SK-N-SH (cell line): ENCODE data around the gene MTFP1.

Source experiments
- CTCF ChIP-seq: fragments of 200-600 bp; sonication (generic); IDR thresholded peaks from 2 replicates; pipeline ENCODE4 v1.6.1; 2017; ENCODE audit warnings: antibody characterized with exemption, mild to moderate bottlenecking, moderate library complexity
- EP300 ChIP-seq, 2 experiments: IDR thresholded peaks; 2 replicates each; pipeline versions ENCODE4 v1.4.0 to v1.6.1; 2012; ENCODE audit warnings: borderline replicate concordance in 1 of 2, low read depth in 1 of 2, low read length in 1 of 2
- FOXJ3 ChIP-seq: sonication (generic); formaldehyde crosslinking; IDR thresholded peaks from 2 replicates; pipeline ENCODE4 v1.5.1; 2020; ENCODE audit warnings: mild to moderate bottlenecking, missing genetic modification reagents
- FOXM1 ChIP-seq: IDR thresholded peaks from 2 replicates; pipeline ENCODE4 v1.4.0; 2012; ENCODE audit warnings: low read depth, mild to moderate bottlenecking
- MAX ChIP-seq: IDR thresholded peaks from 2 replicates; pipeline ENCODE4 v1.4.0; 2012; ENCODE audit warnings: low read depth
- POLR2AphosphoS5 ChIP-seq: IDR thresholded peaks from 2 replicates; pipeline ENCODE4 v1.6.1; 2012; ENCODE audit warnings: low read depth, low read length
- REST ChIP-seq: IDR thresholded peaks from 2 replicates; pipeline ENCODE4 v1.6.1; 2012; ENCODE audit warnings: mild to moderate bottlenecking, low read depth, low read length, moderate library complexity
- TAF1 ChIP-seq: IDR thresholded peaks from 2 replicates; pipeline ENCODE4 v1.6.1; 2012; ENCODE audit warnings: low read depth, mild to moderate bottlenecking, low read length, moderate library complexity, borderline replicate concordance
- TEAD4 ChIP-seq: IDR thresholded peaks from 2 replicates; pipeline ENCODE4 v1.4.0; 2012; ENCODE audit warnings: mild to moderate bottlenecking, borderline replicate concordance; ENCODE audit not compliant: insufficient read depth
- USF2 ChIP-seq: fragments of 150-350 bp; IDR thresholded peaks from 2 replicates; pipeline ENCODE4 v1.6.1; 2017; ENCODE audit warnings: antibody characterized with exemption, low read length, low read depth, borderline replicate concordance

- TF ChIP-seq REST, result no peak
- TF ChIP-seq FOXM1, result no peak
- TF ChIP-seq FOXJ3, result no peak
- no peak for TF ChIP-seq CTCF
- no peak for TF ChIP-seq MAX
- no peak for TF ChIP-seq TAF1
- TF ChIP-seq POLR2AphosphoS5, result no peak
- no peak for TF ChIP-seq TEAD4
- TF ChIP-seq USF2, result no peak
- no peak for TF ChIP-seq EP300 (IDR thresholded peaks at IDR 0.05; ENCODE audit: borderline replicate concordance in 1 of 2, low read depth in 1 of 2, low read length in 1 of 2)
Measured at GRCh38 chr22:30413001-30413400, 12.6 kb upstream of the MTFP1 start.
